Stimulated activated CD8-positive, alpha-beta memory T cell treated with anti-CD3 and anti-CD28 coated beads, Interleukin-4, amount 100 ng/mL, for 48 hours (primary cell): Measurements from ENCODE around the gene NRAP.

Experiments used
- DNase-seq: peaks from one replicate; pipeline ENCODE4 v3.0.0-alpha.2; 2020

Gene NRAP

GRCh38 chr10:113557903-113558321 is 105.9 kb downstream of the NRAP start:
- DNase-seq, result no peak

GRCh38 chr10:113557424-113557862 is 106.4 kb downstream of the NRAP start:
- no peak for DNase-seq

GRCh38 chr10:113555751-113556150 is 108.1 kb downstream of the NRAP start:
- no peak for DNase-seq

- no peak for DNase-seq
Observed at GRCh38 chr10:113555245-113555644, 108.6 kb downstream of the NRAP start.

- DNase-seq, result no peak
Observed at GRCh38 chr10:113554214-113554613, 109.6 kb downstream of the NRAP start.

GRCh38 chr10:113553149-113553548 is 110.7 kb downstream of the NRAP start:
- no peak for DNase-seq

- no peak for DNase-seq
Observed at GRCh38 chr10:113552701-113553100, 111.1 kb downstream of the NRAP start, which contains the start of gene HABP2. Gene HABP2, plus strand, starts transcription at chr10:113553053. Its CDS starts 69 bp downstream, at chr10:113553122.

- DNase-seq, result no peak
Observed at GRCh38 chr10:113552014-113552413, 111.8 kb downstream of the NRAP start.

GRCh38 chr10:113550365-113550764 is 113.5 kb downstream of the NRAP start:
- no peak for DNase-seq

- DNase-seq, result no peak
Observed at GRCh38 chr10:113549856-113550255, 114.0 kb downstream of the NRAP start.

- no peak for DNase-seq
Observed at GRCh38 chr10:113547426-113547825, 116.4 kb downstream of the NRAP start.

GRCh38 chr10:113544392-113544791 is 119.4 kb downstream of the NRAP start:
- no peak for DNase-seq

- no peak for DNase-seq
Observed at GRCh38 chr10:113543107-113543955, 120.5 kb downstream of the NRAP start.

GRCh38 chr10:113541549-113541927 is 122.3 kb downstream of the NRAP start:
- no peak for DNase-seq

- no peak for DNase-seq
Observed at GRCh38 chr10:113540845-113541548, 122.8 kb downstream of the NRAP start.

GRCh38 chr10:113539789-113540188 is 124.1 kb downstream of the NRAP start:
- no peak for DNase-seq
